Uterus (tissue), 4 donors: Measurements from ENCODE around the gene FAM43B. TPM values are rescaled to one million over a fixed set of nuclear protein-coding genes. Genes with fewer than 3 reads are reported as not detected.

ENCODE experiments used
- DNase-seq, 2 donors: peaks; one replicate each; pipeline ENCODE4 v3.0.0-alpha.2; 2019 to 2020
- H3K27ac ChIP-seq, 2 donors: fragments of 200-600 bp; sonication (generic); 1 replicate in 1 of 2; 2 replicates in 1 of 2; pipeline ENCODE4 v1.5.1; 2016 to 2018
- H3K27me3 ChIP-seq, 2 donors: fragments of 200-600 bp; sonication (generic); one replicate each; pipeline ENCODE4 v1.5.1; 2018 to 2019; ENCODE audit warnings: control low read depth in 1 of 2
- H3K36me3 ChIP-seq, 2 donors: fragments of 200-600 bp; sonication (generic); one replicate each; pipeline ENCODE4 v1.5.1; 2019; ENCODE audit warnings: control low read depth in 1 of 2
- H3K4me1 ChIP-seq, 2 donors: fragments of 200-600 bp; sonication (generic); one replicate each; pipeline ENCODE4 v1.5.1; 2018 to 2019; ENCODE audit warnings: control low read depth in 1 of 2
- H3K4me3 ChIP-seq, 2 donors: fragments of 200-600 bp; sonication (generic); 1 replicate in 1 of 2; 2 replicates in 1 of 2; pipeline ENCODE4 v1.5.1; 2018 to 2019; ENCODE audit warnings: mild to moderate bottlenecking in 1 of 2
- H3K9me3 ChIP-seq, 2 donors: fragments of 200-600 bp; sonication (generic); one replicate each; pipeline ENCODE4 v1.5.1; 2019; ENCODE audit warnings: control low read depth in 1 of 2
- CTCF ChIP-seq, 4 experiments: fragments of 200-600 bp in 2 of 4; fragments of 450-650 bp in 2 of 4; sonication (generic) in 2 of 4; IDR thresholded peaks; one replicate each; pipeline ENCODE4 v1.5.1; 2016 to 2019; ENCODE audit warnings: antibody characterized with exemption in 4 of 4, mild to moderate bottlenecking in 2 of 4, moderate library complexity in 1 of 4
- POLR2A ChIP-seq, 2 donors: fragments of 450-650 bp; IDR thresholded peaks; one replicate each; pipeline ENCODE4 v1.6.1; 2016; ENCODE audit warnings: antibody characterized with exemption in 2 of 2, mild to moderate bottlenecking in 1 of 2, moderate library complexity in 1 of 2
- intact Hi-C: fragments of 100-400 bp; cut with DNase I; formaldehyde crosslinking; loops from one replicate; pipeline ENCODE4 v1.15.1; 2023; ENCODE audit warnings: low total_unique reads
- total RNA-seq, 4 donors: library from RNA; depleted of rRNA in 3 of 4; stranded (reverse); fragments of >200 nt in 3 of 4; gene quantifications; one replicate each; pipeline versions ENCODE4 v1.1.0 to v1.2.4, GENCODE V29; 2014 to 2023
- donor health status: DM: yes; HTN: yes; CAD: no.

FAM43B gene
- total RNA-seq, 4 donors from 2014 or later, result 1.5 to 2.3 (median 2.2) TPM; not detected in 1

GRCh38 chr1:20588634-20589225, 36.4 kb downstream of the FAM43B start, which contains the start of gene CDA:
Gene CDA, plus strand, starts transcription at chr1:20589097. Its CDS starts 33 bp downstream, at chr1:20589130.
- Histone ChIP-seq H3K27me3 (no peaks in the 10 kb centered on the region), H3K36me3 (no peaks in the 10 kb centered on the region), H3K9me3 (no peaks in the 10 kb centered on the region), H3K4me1 (peaks cover 0 to 5% of the 10 kb centered on the region in 2 donors), H3K27ac (peak within 1 kb of the TSS; percentile 62 to 74), H3K4me3 (peak within 1 kb of the TSS; percentile 8 to 13)
- TF ChIP-seq CTCF (IDR thresholded peaks at IDR 0.05), result no peak
- no peak for TF ChIP-seq POLR2A (IDR thresholded peaks at IDR 0.05)
- intact Hi-C loops, result no loop called here
- peak in 1 of 2 donors; percentile 28 for DNase-seq

- intact Hi-C loops, result no loop called here
- Histone ChIP-seq H3K4me1 (peaks cover 0 to 5% of the 10 kb centered on the region in 2 donors), H3K9me3 (no peaks in the 10 kb centered on the region), H3K27ac (peak overlapping the region; percentile 62 to 74), H3K4me3 (peak overlapping the region; percentile 8 to 13), H3K36me3 (no peaks in the 10 kb centered on the region), H3K27me3 (no peaks in the 10 kb centered on the region)
- TF ChIP-seq CTCF (IDR thresholded peaks at IDR 0.05) (no peak), POLR2A (IDR thresholded peaks at IDR 0.05) (no peak)
- DNase-seq, result peak; percentile 49 to 82
These were observed 37.2 kb downstream of the FAM43B start for GRCh38 chr1:20589331-20590278.

- H3K27ac ChIP-seq, result peak overlapping the region; percentile 62 to 74
- no peaks in the 10 kb centered on the region for H3K27me3 ChIP-seq
- intact Hi-C loops, result no loop called here
- no peaks in the 10 kb centered on the region for H3K36me3 ChIP-seq
- peaks cover 0 to 5% of the 10 kb centered on the region in 2 donors for H3K4me1 ChIP-seq
- H3K9me3 ChIP-seq, result no peaks in the 10 kb centered on the region
- no peak for TF ChIP-seq CTCF (IDR thresholded peaks at IDR 0.05)
- no peak for TF ChIP-seq POLR2A (IDR thresholded peaks at IDR 0.05)
- H3K4me3 ChIP-seq, result no peak overlapping the region
- peak in 1 of 2 donors; percentile 33 for DNase-seq
These were observed 38.0 kb downstream of the FAM43B start for GRCh38 chr1:20590306-20590777.

GRCh38 chr1:20593756-20594155, 41.4 kb downstream of the FAM43B start:
- no peaks in the 10 kb centered on the region for H3K36me3 ChIP-seq
- DNase-seq, result no peak
- intact Hi-C loops, result no loop called here
- H3K4me1 ChIP-seq, result peaks cover 0 to 5% of the 10 kb centered on the region in 2 donors
- H3K9me3 ChIP-seq, result no peaks in the 10 kb centered on the region
- H3K4me3 ChIP-seq, result no peak overlapping the region
- TF ChIP-seq POLR2A (IDR thresholded peaks at IDR 0.05) (no peak), CTCF (IDR thresholded peaks at IDR 0.05) (no peak)
- H3K27me3 ChIP-seq, result no peaks in the 10 kb centered on the region
- H3K27ac ChIP-seq, result no peak overlapping the region

- TF ChIP-seq POLR2A (IDR thresholded peaks at IDR 0.05), result no peak
- TF ChIP-seq CTCF (IDR thresholded peaks at IDR 0.05), result no peak
These were observed 42.4 kb downstream of the FAM43B start for GRCh38 chr1:20594746-20595145.

More at GRCh38 chr1:20594746-20595145, 42.4 kb downstream of the FAM43B start:
- Histone ChIP-seq H3K4me3 (no peak overlapping the region), H3K27ac (no peak overlapping the region), H3K4me1 (no peaks in the 10 kb centered on the region), H3K9me3 (no peaks in the 10 kb centered on the region), H3K27me3 (no peaks in the 10 kb centered on the region), H3K36me3 (no peaks in the 10 kb centered on the region)
- no peak for DNase-seq
- intact Hi-C loops, result no loop called here
